Activated T-cell treated with anti-CD3 and anti-CD28 coated beads, Interleukin-2, amount 50 U/mL, for 72 hours (primary cell): Measurements from ENCODE around the gene ZNF516. TPM values are rescaled to one million over a fixed set of nuclear protein-coding genes. Genes with fewer than 3 reads are reported as not detected.

Experiments
- ATAC-seq, 2 donors: fragments of 150-1000 bp; cut with Tn5 transposase; replicated peaks in 1 of 2; 2 replicates each; pipeline ENCODE4 v1.10.0; 2021; ENCODE audit warnings: moderate library complexity in 2 of 2, mild to moderate bottlenecking in 1 of 2
- DNase-seq, 2 donors: peaks; one replicate each; pipeline ENCODE4 v3.0.0; 2021 to 2022; ENCODE audit warnings: mixed read lengths in 1 of 2
- H3K27ac Mint-ChIP-seq: one replicate; pipeline ENCODE4 v1.8.0; 2022; ENCODE audit warnings: mild to moderate bottlenecking, moderate library complexity, mixed read lengths
- H3K27me3 Mint-ChIP-seq: one replicate; pipeline ENCODE4 v1.8.0; 2022; ENCODE audit warnings: low read depth, mixed read lengths
- H3K36me3 Mint-ChIP-seq, 2 donors: one replicate each; pipeline ENCODE4 v1.8.0; 2022; ENCODE audit warnings: mixed read lengths in 2 of 2, mild to moderate bottlenecking in 1 of 2; ENCODE audit not compliant: insufficient read depth in 2 of 2
- H3K4me1 Mint-ChIP-seq: one replicate; pipeline ENCODE4 v1.8.0; 2022; ENCODE audit warnings: low read depth, mixed read lengths
- H3K4me3 Mint-ChIP-seq, 2 donors: one replicate each; pipeline ENCODE4 v1.8.0; 2022; ENCODE audit warnings: mild to moderate bottlenecking in 2 of 2, mixed read lengths in 2 of 2, moderate library complexity in 2 of 2
- H3K9me3 Mint-ChIP-seq, 2 donors: one replicate each; pipeline ENCODE4 v1.8.0; 2022; ENCODE audit warnings: mixed read lengths in 2 of 2
- total RNA-seq, 2 donors: library from RNA; stranded (reverse); gene quantifications; one replicate each; pipeline ENCODE4 v1.2.3, GENCODE V29; 2022

The ZNF516 gene
- total RNA-seq, 2 donors from 2014 or later, result 13.2 to 13.9 TPM

GRCh38 chr18:76522551-76522950 lies 27.5 kb upstream of the ZNF516 start:
- Mint-ChIP-seq H3K4me1 (peaks cover 10% of the 10 kb centered on the region), H3K27me3 (peaks cover 51% of the 10 kb centered on the region), H3K4me3 (no peak overlapping the region), H3K36me3 (no peaks in the 10 kb centered on the region), H3K9me3 (no peaks in the 10 kb centered on the region), H3K27ac (peak overlapping the region; percentile 50)
- ATAC-seq (no peak), DNase-seq (no peak)

- DNase-seq (no peak), ATAC-seq (no peak)
- no peak overlapping the region for H3K27ac Mint-ChIP-seq
- H3K4me1 Mint-ChIP-seq, result peaks cover 10% of the 10 kb centered on the region
- H3K9me3 Mint-ChIP-seq, result no peaks in the 10 kb centered on the region
- no peaks in the 10 kb centered on the region for H3K36me3 Mint-ChIP-seq
- no peak overlapping the region for H3K4me3 Mint-ChIP-seq
- H3K27me3 Mint-ChIP-seq, result peaks cover 51% of the 10 kb centered on the region
Observed at GRCh38 chr18:76522122-76522503, 27.1 kb upstream of the ZNF516 start.

GRCh38 chr18:76521417-76522121 lies 26.5 kb upstream of the ZNF516 start:
- no peak for DNase-seq
- no peaks in the 10 kb centered on the region for H3K36me3 Mint-ChIP-seq
- H3K4me1 Mint-ChIP-seq, result peaks cover 10% of the 10 kb centered on the region
- no peaks in the 10 kb centered on the region for H3K9me3 Mint-ChIP-seq
- peaks cover 48% of the 10 kb centered on the region for H3K27me3 Mint-ChIP-seq
- no peak overlapping the region for H3K4me3 Mint-ChIP-seq
- H3K27ac Mint-ChIP-seq, result no peak overlapping the region
- no peak for ATAC-seq

GRCh38 chr18:76518860-76519538 lies 24.0 kb upstream of the ZNF516 start:
- Mint-ChIP-seq H3K9me3 (no peaks in the 10 kb centered on the region), H3K36me3 (no peaks in the 10 kb centered on the region), H3K27me3 (peaks cover 42% of the 10 kb centered on the region), H3K4me1 (peaks cover 10% of the 10 kb centered on the region), H3K27ac (no peak overlapping the region), H3K4me3 (peak overlapping the region; percentile 64 to 81)
- ATAC-seq (no peak), DNase-seq (no peak)

- Mint-ChIP-seq H3K4me1 (peaks cover 10% of the 10 kb centered on the region), H3K4me3 (peak overlapping the region; percentile 64 to 81), H3K36me3 (no peaks in the 10 kb centered on the region), H3K27ac (no peak overlapping the region), H3K27me3 (peaks cover 42% of the 10 kb centered on the region), H3K9me3 (no peaks in the 10 kb centered on the region)
- no peak for DNase-seq
- no peak for ATAC-seq
Observed at GRCh38 chr18:76518123-76518859, 23.2 kb upstream of the ZNF516 start.

GRCh38 chr18:76515576-76515975 lies 20.5 kb upstream of the ZNF516 start:
- Mint-ChIP-seq H3K4me3 (no peak overlapping the region), H3K4me1 (peaks cover 10% of the 10 kb centered on the region), H3K9me3 (no peaks in the 10 kb centered on the region), H3K27me3 (peaks cover 35% of the 10 kb centered on the region), H3K36me3 (no peaks in the 10 kb centered on the region), H3K27ac (no peak overlapping the region)
- DNase-seq (no peak), ATAC-seq (no peak)

GRCh38 chr18:76514573-76514972 lies 19.5 kb upstream of the ZNF516 start:
- Mint-ChIP-seq H3K9me3 (no peaks in the 10 kb centered on the region), H3K36me3 (no peaks in the 10 kb centered on the region), H3K4me1 (peaks cover 10% of the 10 kb centered on the region), H3K27ac (no peak overlapping the region), H3K4me3 (no peak overlapping the region), H3K27me3 (peaks cover 35% of the 10 kb centered on the region)
- ATAC-seq (no peak), DNase-seq (no peak)

- Mint-ChIP-seq H3K27me3 (peaks cover 6% of the 10 kb centered on the region), H3K4me3 (no peak overlapping the region), H3K36me3 (no peaks in the 10 kb centered on the region), H3K27ac (no peak overlapping the region), H3K9me3 (no peaks in the 10 kb centered on the region), H3K4me1 (no peaks in the 10 kb centered on the region)
- DNase-seq (no peak), ATAC-seq (no peak)
Observed at GRCh38 chr18:76507830-76508385, 12.9 kb upstream of the ZNF516 start.

- Mint-ChIP-seq H3K36me3 (no peaks in the 10 kb centered on the region), H3K9me3 (no peaks in the 10 kb centered on the region), H3K27me3 (peaks cover 6% of the 10 kb centered on the region), H3K4me3 (no peak overlapping the region), H3K27ac (no peak overlapping the region), H3K4me1 (no peaks in the 10 kb centered on the region)
- ATAC-seq, result no peak
- DNase-seq, result no peak
Observed at GRCh38 chr18:76506974-76507764, 12.1 kb upstream of the ZNF516 start.

GRCh38 chr18:76506395-76506794 lies 11.4 kb upstream of the ZNF516 start:
- ATAC-seq, result no peak
- DNase-seq, result no peak
- no peaks in the 10 kb centered on the region for H3K36me3 Mint-ChIP-seq
- H3K4me3 Mint-ChIP-seq, result no peak overlapping the region
- H3K27ac Mint-ChIP-seq, result no peak overlapping the region
- H3K9me3 Mint-ChIP-seq, result no peaks in the 10 kb centered on the region
- H3K27me3 Mint-ChIP-seq, result peaks cover 6% of the 10 kb centered on the region
- no peaks in the 10 kb centered on the region for H3K4me1 Mint-ChIP-seq

GRCh38 chr18:76505614-76506013 lies 10.6 kb upstream of the ZNF516 start:
- H3K36me3 Mint-ChIP-seq, result no peaks in the 10 kb centered on the region
- no peak overlapping the region for H3K4me3 Mint-ChIP-seq
- ATAC-seq (no peak), DNase-seq (no peak)
- H3K9me3 Mint-ChIP-seq, result no peaks in the 10 kb centered on the region
- H3K27ac Mint-ChIP-seq, result no peak overlapping the region
- H3K27me3 Mint-ChIP-seq, result peaks cover 6% of the 10 kb centered on the region
- no peaks in the 10 kb centered on the region for H3K4me1 Mint-ChIP-seq

GRCh38 chr18:76504749-76505148 lies 9.7 kb upstream of the ZNF516 start:
- H3K27ac Mint-ChIP-seq, result no peak overlapping the region

More at GRCh38 chr18:76504749-76505148, 9.7 kb upstream of the ZNF516 start:
- Mint-ChIP-seq H3K9me3 (no peaks in the 10 kb centered on the region), H3K36me3 (no peaks in the 10 kb centered on the region), H3K4me3 (no peak overlapping the region), H3K27me3 (peaks cover 6% of the 10 kb centered on the region), H3K4me1 (no peaks in the 10 kb centered on the region)
- ATAC-seq, result no peak
- DNase-seq, result no peak
